Measurements from ENCODE around the gene TRDMT1. TPM values are rescaled to one million over a fixed set of nuclear protein-coding genes. Genes with fewer than 3 reads are reported as not detected.

The TRDMT1 gene
- total RNA-seq, 4 donors from 2014 or later, result 29.4 to 39.7 (median 31.7) TPM

DNA sequence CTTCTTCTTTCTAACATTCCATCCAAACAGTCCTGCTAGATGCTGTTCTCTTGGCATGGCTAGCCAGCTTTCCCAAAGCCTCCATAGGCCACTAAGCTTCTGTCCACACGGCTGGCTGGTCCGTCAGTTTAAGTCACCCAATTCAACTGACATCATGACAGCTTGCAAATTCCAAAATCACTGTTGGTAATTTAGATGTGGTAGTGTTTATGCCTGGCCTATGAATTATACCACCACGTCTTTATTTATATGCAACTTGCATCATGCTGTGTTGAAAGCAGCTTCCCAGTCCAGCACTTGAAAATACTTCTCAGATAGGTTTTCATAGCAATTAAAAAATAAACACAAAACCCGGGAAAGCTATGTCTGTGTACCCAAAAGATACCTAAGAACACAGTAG, 24.3 kb upstream of the TRDMT1 start:
- intact Hi-C loops (cut with DNase I), result no loop called here
- H3K27me3 ChIP-seq, result no peaks in the 10 kb centered on the region
- H3K4me1 ChIP-seq, result peaks cover 11 to 18% of the 10 kb centered on the region in 2 donors
- no peaks in the 10 kb centered on the region for H3K9me3 ChIP-seq
- TF ChIP-seq POLR2A (IDR thresholded peaks at IDR 0.05) (no peak), CTCF (IDR thresholded peaks at IDR 0.05) (no peak)
- H3K4me3 ChIP-seq (replicated peaks in 1 of 3), result no peak overlapping the region
- peaks cover 0 to 4% of the 10 kb centered on the region in 2 donors for H3K36me3 ChIP-seq
- H3K27ac ChIP-seq, result no peak overlapping the region
- WGBS, 2 donors, result 77% methylated on average over 4 of the region's 4 CpGs
- DNase-seq, result no peak

- intact Hi-C loops (cut with DNase I), result no loop called here
Measured at GRCh38 chr10:17222329-17222728, 20.9 kb upstream of the TRDMT1 start.

GRCh38 chr10:17220652-17221100, 19.2 kb upstream of the TRDMT1 start:
- intact Hi-C loops (cut with DNase I), result no loop called here
- H3K9me3 ChIP-seq, result no peaks in the 10 kb centered on the region
- no peaks in the 10 kb centered on the region for H3K27me3 ChIP-seq
- no peaks in the 10 kb centered on the region for H3K36me3 ChIP-seq
- peak; percentile 29 to 30 for DNase-seq
- WGBS, 2 donors, result 41 to 44% methylated on average over 1 of the region's 1 CpG
- peaks cover 9 to 12% of the 10 kb centered on the region in 2 donors for H3K4me1 ChIP-seq
- H3K27ac ChIP-seq, result peak overlapping the region in 2 of 3 donors; percentile 30 to 59
- TF ChIP-seq CTCF (IDR thresholded peaks at IDR 0.05), result no peak
- TF ChIP-seq POLR2A (IDR thresholded peaks at IDR 0.05), result no peak
- no peak overlapping the region for H3K4me3 ChIP-seq (replicated peaks in 1 of 3)

More at GRCh38 chr10:17222329-17222728, 20.9 kb upstream of the TRDMT1 start:
- TF ChIP-seq CTCF (IDR thresholded peaks at IDR 0.05), result no peak
- TF ChIP-seq POLR2A (IDR thresholded peaks at IDR 0.05), result no peak
- no peaks in the 10 kb centered on the region for H3K27me3 ChIP-seq
- H3K36me3 ChIP-seq, result no peaks in the 10 kb centered on the region
- H3K27ac ChIP-seq, result no peak overlapping the region
- peaks cover 14 to 21% of the 10 kb centered on the region in 2 donors for H3K4me1 ChIP-seq
- no peak for DNase-seq
- no peak overlapping the region for H3K4me3 ChIP-seq (replicated peaks in 1 of 3)
- H3K9me3 ChIP-seq, result no peaks in the 10 kb centered on the region
- WGBS, 2 donors, result 71 to 82% methylated on average over 4 of the region's 4 CpGs

GRCh38 chr10:17219024-17219423, 17.6 kb upstream of the TRDMT1 start:
- TF ChIP-seq CTCF (IDR thresholded peaks at IDR 0.05) (no peak), POLR2A (IDR thresholded peaks at IDR 0.05) (no peak)
- Histone ChIP-seq H3K9me3 (no peaks in the 10 kb centered on the region), H3K36me3 (no peaks in the 10 kb centered on the region), H3K4me3 (replicated peaks in 1 of 3) (no peak overlapping the region), H3K27ac (no peak overlapping the region), H3K27me3 (no peaks in the 10 kb centered on the region), H3K4me1 (peaks cover 16 to 22% of the 10 kb centered on the region in 2 donors)
- DNase-seq, result no peak
- WGBS, 2 donors, result 75 to 79% methylated on average over 2 of the region's 2 CpGs
- intact Hi-C loops (cut with DNase I), result no loop called here

DNA sequence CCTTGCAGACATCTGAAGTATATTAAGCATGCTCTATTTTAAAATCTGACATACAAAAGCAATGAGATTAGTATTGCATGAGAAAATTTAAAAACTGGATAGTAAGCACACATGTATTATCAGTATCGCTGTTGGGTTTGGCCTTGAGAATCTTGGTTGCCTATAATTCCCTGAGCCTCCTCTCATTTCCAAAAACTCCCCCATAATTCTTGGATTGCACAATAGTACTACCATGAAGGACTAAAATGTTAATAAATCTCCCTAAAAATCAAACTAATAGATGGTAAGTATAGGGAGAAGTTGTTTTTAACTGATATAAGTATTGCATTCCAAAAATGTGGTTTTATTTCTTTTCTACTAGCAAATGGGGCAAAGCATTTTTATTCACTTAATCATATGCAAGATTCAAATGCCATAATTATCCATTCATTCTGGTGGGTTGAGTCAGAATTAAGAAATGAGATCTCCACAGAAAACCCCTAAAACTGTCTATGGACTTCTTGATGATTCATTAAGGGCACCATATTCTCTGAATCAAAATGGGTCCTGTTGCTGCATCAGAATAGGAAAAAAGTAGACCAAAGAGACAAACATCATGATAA, 16.3 kb upstream of the TRDMT1 start:
- TF ChIP-seq POLR2A (IDR thresholded peaks at IDR 0.05), result no peak
- 80 to 89% methylated on average over 1 of the region's 1 CpG for WGBS, 2 donors

More for the DNA sequence above, 16.3 kb upstream of the TRDMT1 start:
- no peak overlapping the region for H3K27ac ChIP-seq
- H3K9me3 ChIP-seq, result no peaks in the 10 kb centered on the region
- no peak overlapping the region for H3K4me3 ChIP-seq (replicated peaks in 1 of 3)
- no peak for DNase-seq
- H3K4me1 ChIP-seq, result peaks cover 22 to 27% of the 10 kb centered on the region in 2 donors
- no peaks in the 10 kb centered on the region for H3K27me3 ChIP-seq
- H3K36me3 ChIP-seq, result no peaks in the 10 kb centered on the region
- intact Hi-C loops (cut with DNase I), result no loop called here

All from thyroid gland (tissue), 4 donors.